GM12892 (cell line): ENCODE data around the gene GNB3.
A peak's percentile ranks its signal among the peaks of the same experiment; 100 is the strongest.

ENCODE experiments used
- DNase-seq: peaks from one replicate; pipeline ENCODE4 v3.0.0; 2011; ENCODE audit not compliant: insufficient read length
- FAIRE-seq: peaks from 2 replicates; lab custom pipeline; 2011; peaks lifted over from hg19 to GRCh38; lab: Jason Lieb, UNC
- POLR2A ChIP-seq: IDR thresholded peaks from 2 replicates; pipeline ENCODE4 v1.6.1; 2011; ENCODE audit warnings: low read depth, low read length, control low read depth
- POLR2AphosphoS5 ChIP-seq: IDR thresholded peaks from 2 replicates; pipeline ENCODE4 v1.6.1; 2011; ENCODE audit warnings: low read depth, low read length, control low read depth
- TAF1 ChIP-seq: IDR thresholded peaks from 2 replicates; pipeline ENCODE4 v1.6.1; 2011; ENCODE audit warnings: low read depth, mild to moderate bottlenecking, control low read depth, low read length, borderline replicate concordance

The GNB3 gene

GRCh38 chr12:6831450-6831995, 9.2 kb upstream of the GNB3 start:
- TF ChIP-seq TAF1 (no peak), POLR2A (no peak), POLR2AphosphoS5 (no peak)
- DNase-seq, result no peak
- no peak for FAIRE-seq

GRCh38 chr12:6832125-6832524, 8.6 kb upstream of the GNB3 start:
- DNase-seq, result no peak
- no peak for FAIRE-seq
- TF ChIP-seq TAF1 (no peak), POLR2A (no peak), POLR2AphosphoS5 (no peak)

GRCh38 chr12:6833189-6833890, 7.4 kb upstream of the GNB3 start:
- FAIRE-seq, result no peak
- no peak for DNase-seq
- TF ChIP-seq POLR2AphosphoS5 (no peak), TAF1 (no peak), POLR2A (no peak)

- no peak for DNase-seq
- FAIRE-seq, result no peak
- no peak for TF ChIP-seq POLR2AphosphoS5
- TF ChIP-seq TAF1, result no peak
- TF ChIP-seq POLR2A, result no peak
These were observed 6.5 kb upstream of the GNB3 start for GRCh38 chr12:6834254-6834653.

- DNase-seq (no peak), FAIRE-seq (no peak)
- no peak for TF ChIP-seq POLR2A
These were observed 5.9 kb upstream of the GNB3 start for GRCh38 chr12:6834873-6835272.

GRCh38 chr12:6836851-6837250, 3.9 kb upstream of the GNB3 start:
- FAIRE-seq (no peak), DNase-seq (no peak)
- TF ChIP-seq TAF1, result no peak
- TF ChIP-seq POLR2A, result no peak
- TF ChIP-seq POLR2AphosphoS5, result no peak

- FAIRE-seq, result no peak
- TF ChIP-seq POLR2AphosphoS5 (no peak), POLR2A (no peak), TAF1 (no peak)
- DNase-seq, result no peak
These were observed 3.2 kb upstream of the GNB3 start for GRCh38 chr12:6837370-6838060.

- FAIRE-seq, result no peak
- TF ChIP-seq POLR2A (no peak), POLR2AphosphoS5 (no peak), TAF1 (no peak)
These were observed 1.9 kb upstream of the GNB3 start for GRCh38 chr12:6838854-6839253.

GRCh38 chr12:6839482-6840201, 1.1 kb upstream of the GNB3 start:
- peak; percentile 90 for FAIRE-seq

More at GRCh38 chr12:6838854-6839253, 1.9 kb upstream of the GNB3 start:
- no peak for DNase-seq

GRCh38 chr12:6840330-6840729, 395 bp upstream of the GNB3 start:
- DNase-seq (no peak), FAIRE-seq (no peak)
- no peak for TF ChIP-seq POLR2A
- TF ChIP-seq TAF1, result no peak

More at GRCh38 chr12:6839482-6840201, 1.1 kb upstream of the GNB3 start:
- no peak for TF ChIP-seq TAF1
- no peak for TF ChIP-seq POLR2A
- no peak for TF ChIP-seq POLR2AphosphoS5
- peak; percentile 74 for DNase-seq

GRCh38 chr12:6842075-6842474, 1.4 kb downstream of the GNB3 start:
- DNase-seq (no peak), FAIRE-seq (no peak)
- TF ChIP-seq TAF1, result no peak
- no peak for TF ChIP-seq POLR2AphosphoS5
- TF ChIP-seq POLR2A, result no peak

GRCh38 chr12:6843118-6843902, 2.6 kb downstream of the GNB3 start:
- DNase-seq (no peak), FAIRE-seq (no peak)
- no peak for TF ChIP-seq TAF1
- TF ChIP-seq POLR2AphosphoS5, result no peak
- no peak for TF ChIP-seq POLR2A

- TF ChIP-seq POLR2AphosphoS5, result no peak
- no peak for TF ChIP-seq POLR2A
- TF ChIP-seq TAF1, result no peak
- DNase-seq (no peak), FAIRE-seq (no peak)
These were observed 4.7 kb downstream of the GNB3 start for GRCh38 chr12:6845395-6845794.
